ENCODE data around the gene ORAI2.
A peak's percentile ranks its signal among the peaks of the same experiment; 100 is the strongest.
"Not testable (repeated sequence)": the region's sequence is repeated elsewhere in the genome, so short reads cannot be mapped to it uniquely, and the experiment has no call there.

ORAI2 gene

GRCh38 chr7:102447311-102447710 lies 13.9 kb downstream of the ORAI2 start:
- no peak for DNase-seq (ENCODE audit: low read depth)

GRCh38 chr7:102449136-102449535 lies 15.8 kb downstream of the ORAI2 start:
- DNase-seq (ENCODE audit: low read depth) = no peak

- DNase-seq (ENCODE audit: low read depth) = no peak
Observed at GRCh38 chr7:102450242-102450641, 16.9 kb downstream of the ORAI2 start.

GRCh38 chr7:102451371-102452054 lies 18.1 kb downstream of the ORAI2 start:
- DNase-seq (ENCODE audit: low read depth) = no peak

- DNase-seq (ENCODE audit: low read depth) = no peak
Observed at GRCh38 chr7:102452451-102452850, 19.1 kb downstream of the ORAI2 start.

GRCh38 chr7:102453319-102453718 lies 19.9 kb downstream of the ORAI2 start:
- DNase-seq (ENCODE audit: low read depth) = no peak

- no peak for DNase-seq (ENCODE audit: low read depth)
Observed at GRCh38 chr7:102454468-102454867, 21.1 kb downstream of the ORAI2 start.

- not testable (repeated sequence) for DNase-seq (ENCODE audit: low read depth)
Observed at GRCh38 chr7:102454932-102455331, 21.6 kb downstream of the ORAI2 start.

- no peak for DNase-seq (ENCODE audit: low read depth)
Observed at GRCh38 chr7:102455596-102455995, 22.2 kb downstream of the ORAI2 start.

GRCh38 chr7:102456327-102456726 lies 23.0 kb downstream of the ORAI2 start:
- no peak for DNase-seq (ENCODE audit: low read depth)

GRCh38 chr7:102457352-102457924 lies 24.1 kb downstream of the ORAI2 start:
- no peak for DNase-seq (ENCODE audit: low read depth)

GRCh38 chr7:102459221-102459844 lies 26.0 kb downstream of the ORAI2 start:
- DNase-seq (ENCODE audit: low read depth) = no peak

GRCh38 chr7:102460467-102460866 lies 27.1 kb downstream of the ORAI2 start:
- DNase-seq (ENCODE audit: low read depth) = no peak

GRCh38 chr7:102463841-102464576 lies 30.6 kb downstream of the ORAI2 start:
- no peak for DNase-seq (ENCODE audit: low read depth)

- peak; percentile 90 for DNase-seq (ENCODE audit: low read depth)
Observed at GRCh38 chr7:102464577-102465280, 31.4 kb downstream of the ORAI2 start, which contains the start of the genes ALKBH4 and LRWD1. TSS of gene ALKBH4 (minus strand) at chr7:102464863. CDS start at chr7:102464836, 27 bp downstream. TSS of gene LRWD1 (plus strand) at chr7:102464984. CDS start at chr7:102465081, 97 bp downstream.

- DNase-seq (ENCODE audit: low read depth) = no peak
Observed at GRCh38 chr7:102466097-102466496, 32.7 kb downstream of the ORAI2 start.

- no peak for DNase-seq (ENCODE audit: low read depth)
Observed at GRCh38 chr7:102467581-102468477, 34.5 kb downstream of the ORAI2 start.

GRCh38 chr7:102468478-102469350 lies 35.3 kb downstream of the ORAI2 start:
- DNase-seq (ENCODE audit: low read depth) = no peak

GRCh38 chr7:102469351-102469971 lies 36.1 kb downstream of the ORAI2 start:
- DNase-seq (ENCODE audit: low read depth) = no peak
